Activated B cell treated with CpG ODN at 0.5 μM for 24 hours (primary cell): ENCODE results near the gene PTPRD. TPM values are rescaled to one million over a fixed set of nuclear protein-coding genes. Genes with fewer than 3 reads are reported as not detected.

Experiments
- ATAC-seq: fragments of 200-7000 bp; cut with Tn5 transposase; one replicate; pipeline ENCODE4 v1.10.0; 2021; ENCODE audit warnings: low read depth, mild to moderate bottlenecking, moderate library complexity
- CTCF ChIA-PET: fragments of 350-600 bp; sonication (Branson Sonifier 250); formaldehyde crosslinking; loops from one replicate; lab custom pipeline; 2021; ENCODE audit warnings: antibody characterized with exemption; lab: Charles Lee
- POLR2A ChIA-PET: fragments of 350-600 bp; sonication (Branson Sonifier 250); formaldehyde crosslinking; loops from one replicate; lab custom pipeline; 2021; ENCODE audit warnings: antibody characterized with exemption; lab: Charles Lee
- DNase-seq: peaks from one replicate; pipeline ENCODE4 v3.0.0; 2022
- H3K27ac Mint-ChIP-seq: one replicate; pipeline ENCODE4 v1.8.0; 2020; ENCODE audit warnings: mixed read lengths
- H3K27me3 Mint-ChIP-seq: one replicate; pipeline ENCODE4 v1.8.0; 2021; ENCODE audit warnings: mixed read lengths
- H3K36me3 Mint-ChIP-seq: one replicate; pipeline ENCODE4 v1.8.0; 2021; ENCODE audit warnings: low read depth, mixed read lengths
- H3K4me1 Mint-ChIP-seq: one replicate; pipeline ENCODE4 v1.8.0; 2021; ENCODE audit warnings: mixed read lengths
- H3K4me3 Mint-ChIP-seq: one replicate; pipeline ENCODE4 v1.8.0; 2020; ENCODE audit warnings: mild to moderate bottlenecking, mixed read lengths
- H3K9me3 Mint-ChIP-seq: one replicate; pipeline ENCODE4 v1.8.0; 2020; ENCODE audit warnings: mixed read lengths
- CTCF ChIP-seq: fragments of 200-600 bp; IDR thresholded peaks from one replicate; pipeline ENCODE4 v1.8.0; 2022; ENCODE audit warnings: antibody characterized with exemption, mild to moderate bottlenecking
- intact Hi-C: fragments of 100-400 bp; cut with micrococcal nuclease; formaldehyde crosslinking; loops from one replicate; pipeline ENCODE4 v1.15.1; 2024
- total RNA-seq: library from RNA; stranded (reverse); gene quantifications from 2 replicates; pipeline ENCODE4 v1.2.3, GENCODE V29; 2022

PTPRD gene
- total RNA-seq, 1 donor from 2014 or later = 0.04 TPM

GRCh38 chr9:8447601-8448000 lies 2165.2 kb downstream of the PTPRD start:
- TF ChIP-seq CTCF = no peak
- intact Hi-C loops = no loop called here
- DNase-seq = no peak
- Mint-ChIP-seq H3K9me3 (no peaks in the 10 kb centered on the region), H3K4me3 (no peak overlapping the region), H3K36me3 (no peaks in the 10 kb centered on the region), H3K27ac (no peak overlapping the region), H3K27me3 (no peaks in the 10 kb centered on the region), H3K4me1 (no peaks in the 10 kb centered on the region)
- ATAC-seq = no peak
- POLR2A ChIA-PET = interaction anchor here (0.7 kb wide), 1 partner anchor 526 kb away, joined by 4 read pairs; no protein-coding TSS in a partner anchor
- CTCF ChIA-PET = no interaction called here

GRCh38 chr9:8437876-8438275 lies 2174.9 kb downstream of the PTPRD start:
- Mint-ChIP-seq H3K4me1 (no peaks in the 10 kb centered on the region), H3K27me3 (no peaks in the 10 kb centered on the region), H3K4me3 (no peak overlapping the region), H3K27ac (no peak overlapping the region), H3K9me3 (no peaks in the 10 kb centered on the region), H3K36me3 (no peaks in the 10 kb centered on the region)
- ATAC-seq (no peak), DNase-seq (no peak)
- TF ChIP-seq CTCF = no peak
- ChIA-PET CTCF (no interaction called here), POLR2A (no interaction called here)
- intact Hi-C loops = no loop called here

GRCh38 chr9:8437259-8437658 lies 2175.5 kb downstream of the PTPRD start:
- CTCF ChIA-PET = no interaction called here

GRCh38 chr9:8436786-8437185 lies 2176.0 kb downstream of the PTPRD start:
- CTCF ChIA-PET = no interaction called here
- intact Hi-C loops = no loop called here
- DNase-seq = no peak
- Mint-ChIP-seq H3K27me3 (no peaks in the 10 kb centered on the region), H3K4me3 (no peak overlapping the region), H3K27ac (no peak overlapping the region), H3K36me3 (no peaks in the 10 kb centered on the region), H3K9me3 (no peaks in the 10 kb centered on the region), H3K4me1 (no peaks in the 10 kb centered on the region)
- POLR2A ChIA-PET = no interaction called here
- no peak for ATAC-seq
- TF ChIP-seq CTCF = no peak

More at GRCh38 chr9:8437259-8437658, 2175.5 kb downstream of the PTPRD start:
- Mint-ChIP-seq H3K27ac (no peak overlapping the region), H3K9me3 (no peaks in the 10 kb centered on the region), H3K4me1 (no peaks in the 10 kb centered on the region), H3K36me3 (no peaks in the 10 kb centered on the region), H3K4me3 (no peak overlapping the region), H3K27me3 (no peaks in the 10 kb centered on the region)
- no peak for TF ChIP-seq CTCF
- ATAC-seq = no peak
- DNase-seq = no peak
- intact Hi-C loops = no loop called here
- POLR2A ChIA-PET = no interaction called here

- intact Hi-C loops = no loop called here
- H3K27me3 Mint-ChIP-seq = no peaks in the 10 kb centered on the region
- no peak overlapping the region for H3K27ac Mint-ChIP-seq
- ATAC-seq = no peak
- H3K36me3 Mint-ChIP-seq = no peaks in the 10 kb centered on the region
- no peak for DNase-seq
- H3K4me3 Mint-ChIP-seq = no peak overlapping the region
- ChIA-PET POLR2A (no interaction called here), CTCF (no interaction called here)
- TF ChIP-seq CTCF = no peak
- H3K4me1 Mint-ChIP-seq = no peaks in the 10 kb centered on the region
- no peaks in the 10 kb centered on the region for H3K9me3 Mint-ChIP-seq
Measured at GRCh38 chr9:8434621-8435020, 2178.2 kb downstream of the PTPRD start.
